Measurements from ENCODE around the gene RPLP2.

GRCh38 chr11:792535-792821, 17.3 kb upstream of the RPLP2 start:
- TF ChIP-seq POLR2A (IDR thresholded peaks at IDR 0.05; ENCODE audit: low read length) = no peak
- no peak for TF ChIP-seq GATA1 (IDR thresholded peaks at IDR 0.05; ENCODE audit: low read depth, low read length)
